GM23248 (cell line): Measurements from ENCODE around the gene WASHC2C. TPM values are rescaled to one million over a fixed set of nuclear protein-coding genes. Genes with fewer than 3 reads are reported as not detected.
"Not testable (repeated sequence)": the region's sequence is repeated elsewhere in the genome, so short reads cannot be mapped to it uniquely, and the experiment has no call there.

Experiments used
- DNase-seq: peaks from one replicate; pipeline ENCODE4 v3.0.0-alpha.2; 2015
- H2AFZ ChIP-seq: fragments of 200-600 bp; sonication (generic); 2 replicates; pipeline ENCODE4 v1.6.1; 2016; ENCODE audit warnings: antibody characterized with exemption
- H3F3A ChIP-seq: fragments of 200-600 bp; sonication (generic); 2 replicates; pipeline ENCODE4 v1.6.1; 2016; ENCODE audit warnings: mild to moderate bottlenecking, antibody characterized with exemption, mixed run types; ENCODE audit not compliant: insufficient read depth
- H3K27ac ChIP-seq: fragments of 200-600 bp; sonication (generic); 2 replicates; pipeline ENCODE4 v1.5.1; 2016; ENCODE audit warnings: mild to moderate bottlenecking
- H3K27me3 ChIP-seq: fragments of 200-600 bp; sonication (generic); replicated peaks from 2 replicates; pipeline ENCODE4 v1.6.1; 2016; ENCODE audit warnings: mild to moderate bottlenecking; ENCODE audit not compliant: insufficient read depth
- H3K36me3 ChIP-seq: fragments of 200-600 bp; sonication (generic); 2 replicates; pipeline ENCODE4 v1.6.1; 2016; ENCODE audit warnings: low read depth, mild to moderate bottlenecking
- H3K4me1 ChIP-seq: fragments of 200-600 bp; sonication (generic); 2 replicates; pipeline ENCODE4 v1.6.1; 2016; ENCODE audit warnings: mild to moderate bottlenecking; ENCODE audit not compliant: insufficient read depth
- H3K4me2 ChIP-seq: fragments of 200-600 bp; sonication (generic); one replicate; pipeline ENCODE4 v1.6.1; 2016; ENCODE audit warnings: mild to moderate bottlenecking; ENCODE audit not compliant: unreplicated experiment
- H3K4me3 ChIP-seq: fragments of 200-600 bp; sonication (generic); 2 replicates; pipeline ENCODE4 v1.5.1; 2016; ENCODE audit warnings: mild to moderate bottlenecking
- H3K79me2 ChIP-seq: fragments of 200-600 bp; sonication (generic); 2 replicates; pipeline ENCODE4 v1.6.1; 2016; ENCODE audit warnings: mild to moderate bottlenecking; ENCODE audit not compliant: insufficient read depth
- H3K9ac ChIP-seq: fragments of 200-600 bp; sonication (generic); 2 replicates; pipeline ENCODE4 v1.6.1; 2016; ENCODE audit warnings: mild to moderate bottlenecking
- H3K9me2 ChIP-seq: fragments of 200-600 bp; sonication (generic); 2 replicates; pipeline ENCODE4 v1.6.1; 2016; ENCODE audit warnings: mixed run types, mild to moderate bottlenecking, moderate library complexity; ENCODE audit not compliant: insufficient read depth
- H3K9me3 ChIP-seq: fragments of 200-600 bp; sonication (generic); one replicate; pipeline ENCODE4 v1.6.1; 2017; ENCODE audit warnings: low read depth
- H4K20me1 ChIP-seq: fragments of 200-600 bp; sonication (generic); 2 replicates; pipeline ENCODE4 v1.6.0; 2016; ENCODE audit not compliant: insufficient read depth
- WGBS, 2 experiments: methylation state at CpG; one replicate each; pipeline ENCODE4 v1.1.6; 2015 to 2017; ENCODE audit warnings: low lambda C conversion rate in 2 of 2, low coverage in 1 of 2; ENCODE audit errors: missing lambda C conversion rate in 2 of 2; 5-methylcytosine and 5-hydroxymethylcytosine counted together
- in situ Hi-C: fragments of 300-500 bp; cut with MboI; formaldehyde crosslinking; loops from 2 replicates; pipeline ENCODE4 v1.15.0; 2020
- polyA plus RNA-seq: library from polyadenylated mRNA; unstranded; fragments of >200 nt; fragmentation: Nextera tagmentation; extraction: Ambion mirVana; gene quantifications from 2 replicates; pipeline ENCODE4 v1.2.1, GENCODE V29; 2016
- total RNA-seq: library from RNA; depleted of rRNA; stranded (reverse); fragments of >200 nt; shearing (Covaris generic); gene quantifications from 2 replicates; pipeline ENCODE4 v1.2.3, GENCODE V29; 2014

The WASHC2C gene
- total and polyA plus RNA-seq, 2 experiments from 2014 or later = 23.1 to 31.7 TPM

GRCh38 chr10:45771757-45772461, 44.8 kb downstream of the WASHC2C start:
- 97% methylated on average over 6 of the region's 7 CpGs for WGBS, 2 experiments
- H3K4me2 ChIP-seq, in situ Hi-C loops: not testable (repeated sequence)

GRCh38 chr10:45786217-45786616, 59.2 kb downstream of the WASHC2C start:
- 36 to 57% methylated on average over 1 of the region's 1 CpG for WGBS, 2 experiments
- H4K20me1 ChIP-seq, H3K27ac ChIP-seq, H3K79me2 ChIP-seq, H3K4me1 ChIP-seq, H3K9me2 ChIP-seq, in situ Hi-C loops, H3K9me3 ChIP-seq, H3K9ac ChIP-seq, H3K27me3 ChIP-seq, DNase-seq, H3K4me2 ChIP-seq, H3K4me3 ChIP-seq, H2AFZ ChIP-seq, H3F3A ChIP-seq, H3K36me3 ChIP-seq: not testable (repeated sequence)

More at GRCh38 chr10:45771757-45772461, 44.8 kb downstream of the WASHC2C start:
- not testable (repeated sequence) for H3K27ac ChIP-seq, H4K20me1 ChIP-seq, H3K9me2 ChIP-seq, H3K4me1 ChIP-seq, H3K79me2 ChIP-seq, H3K27me3 ChIP-seq, H3F3A ChIP-seq, H3K36me3 ChIP-seq, DNase-seq, H3K9ac ChIP-seq, H3K9me3 ChIP-seq, H3K4me3 ChIP-seq, H2AFZ ChIP-seq

DNA sequence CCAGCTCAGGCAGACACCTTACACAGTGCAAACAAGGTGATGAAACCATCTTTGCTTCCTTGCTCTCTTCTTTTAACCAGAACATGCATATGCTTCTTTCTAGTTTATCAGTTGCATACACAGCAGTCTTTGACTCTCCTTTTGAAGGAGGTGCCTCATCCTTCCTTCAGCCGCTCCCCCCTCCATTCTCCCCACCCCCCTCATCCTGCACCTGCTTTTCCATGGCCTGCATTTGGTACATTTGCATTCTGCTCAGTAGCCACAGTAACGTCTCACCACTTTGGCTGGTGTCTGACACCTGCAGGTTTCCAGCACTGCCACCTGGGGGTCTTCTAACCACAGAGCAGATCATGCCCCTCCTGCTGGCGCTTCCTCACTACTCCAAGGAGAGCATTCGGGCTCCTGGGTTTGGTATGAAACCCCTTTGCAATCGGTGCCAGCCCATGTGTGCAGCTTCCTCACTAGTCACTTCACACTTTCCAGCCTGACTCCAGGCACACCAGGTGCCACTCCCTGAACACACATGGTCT, 60.2 kb downstream of the WASHC2C start:
- H3K36me3 ChIP-seq, H3K79me2 ChIP-seq, H3K4me1 ChIP-seq, H3K9me2 ChIP-seq, H3F3A ChIP-seq, in situ Hi-C loops, H3K27ac ChIP-seq, H2AFZ ChIP-seq, H3K4me3 ChIP-seq, H3K9ac ChIP-seq, DNase-seq, H3K4me2 ChIP-seq, H4K20me1 ChIP-seq, H3K9me3 ChIP-seq, H3K27me3 ChIP-seq: not testable (repeated sequence)
- WGBS, 2 experiments = 55 to 86% methylated on average over 1 to 2 of the region's 5 CpGs

DNA sequence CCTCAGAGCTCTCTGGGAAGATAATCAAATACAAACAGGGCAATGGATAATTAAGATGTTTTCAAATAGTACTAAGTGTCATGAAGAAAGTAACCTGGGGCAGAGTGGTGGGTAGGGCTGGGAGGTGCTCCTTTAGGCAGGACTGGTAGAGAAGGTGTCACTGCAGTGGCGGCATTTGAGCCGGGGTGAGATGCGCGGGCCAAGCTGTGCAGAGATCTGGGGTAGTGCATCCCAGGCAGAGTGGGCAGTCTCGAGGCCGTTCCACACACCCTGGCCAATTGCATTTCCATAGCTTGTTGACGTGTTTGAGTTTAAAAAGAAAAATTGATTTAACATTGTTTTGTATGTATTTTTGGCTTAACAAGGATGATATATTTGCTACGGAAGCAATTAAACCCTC, 62.9 kb downstream of the WASHC2C start:
- H3K9me2 ChIP-seq, H3K27ac ChIP-seq, H3F3A ChIP-seq, in situ Hi-C loops, H3K79me2 ChIP-seq, H3K36me3 ChIP-seq, H3K4me1 ChIP-seq, H4K20me1 ChIP-seq, H3K4me2 ChIP-seq, H3K9ac ChIP-seq, H3K9me3 ChIP-seq, DNase-seq, H3K4me3 ChIP-seq, H2AFZ ChIP-seq, H3K27me3 ChIP-seq: not testable (repeated sequence)
- WGBS, 2 experiments = 98 to 99% methylated on average over 8 of the region's 8 CpGs

GRCh38 chr10:45790694-45791426, 63.8 kb downstream of the WASHC2C start:
- H3K9me2 ChIP-seq, H3K9ac ChIP-seq, H3K36me3 ChIP-seq, H3K4me3 ChIP-seq, H3K27me3 ChIP-seq, H3F3A ChIP-seq, H3K9me3 ChIP-seq, in situ Hi-C loops, H4K20me1 ChIP-seq, DNase-seq, H3K4me1 ChIP-seq, H3K4me2 ChIP-seq, H2AFZ ChIP-seq, H3K79me2 ChIP-seq, H3K27ac ChIP-seq: not testable (repeated sequence)
- WGBS, 2 experiments = 90% methylated on average over 6 of the region's 6 CpGs

GRCh38 chr10:45794761-45795160, 67.7 kb downstream of the WASHC2C start:
- H3K9ac ChIP-seq, H3K79me2 ChIP-seq, H2AFZ ChIP-seq, H4K20me1 ChIP-seq, H3K4me3 ChIP-seq, H3K4me1 ChIP-seq, DNase-seq, H3K9me2 ChIP-seq, H3K9me3 ChIP-seq, H3K36me3 ChIP-seq, H3K4me2 ChIP-seq, H3K27ac ChIP-seq, H3K27me3 ChIP-seq, in situ Hi-C loops, H3F3A ChIP-seq: not testable (repeated sequence)
- WGBS, 2 experiments = 64 to 76% methylated on average over 2 of the region's 2 CpGs
